Lung (tissue), 12 donors: ENCODE data around the gene RABL2B. TPM values are rescaled to one million over a fixed set of nuclear protein-coding genes. Genes with fewer than 3 reads are reported as not detected.

Experiments
- ATAC-seq: fragments of 200-7000 bp; cut with Tn5 transposase; one replicate; pipeline ENCODE4 v1.9.1; 2020; ENCODE audit warnings: moderate number of reproducible peaks; ENCODE audit not compliant: insufficient read depth, low FRiP score
- DNase-seq, 3 donors: peaks; one replicate each; pipeline ENCODE4 v3.0.0-alpha.2; 2013 to 2017
- H3K27ac ChIP-seq, 2 donors: one replicate each; pipeline ENCODE4 v1.5.1; 2013; ENCODE audit warnings: mild to moderate bottlenecking in 2 of 2, moderate library complexity in 2 of 2, control low read depth in 1 of 2, inconsistent platforms in 1 of 2, low read depth in 1 of 2, low read length in 1 of 2
- H3K27me3 ChIP-seq, 3 donors: one replicate each; pipeline ENCODE4 v1.5.1; 2013; ENCODE audit warnings: low read length in 2 of 3; ENCODE audit not compliant: control insufficient read depth in 3 of 3, insufficient read depth in 3 of 3
- H3K36me3 ChIP-seq, 4 donors: one replicate each; pipeline ENCODE4 v1.5.1; 2013; ENCODE audit warnings: low read length in 4 of 4, mild to moderate bottlenecking in 1 of 4, moderate library complexity in 1 of 4; ENCODE audit not compliant: control insufficient read depth in 4 of 4, insufficient read depth in 4 of 4
- H3K4me1 ChIP-seq, 5 donors: one replicate each; pipeline ENCODE4 v1.5.1; 2013; ENCODE audit warnings: low read length in 5 of 5, mild to moderate bottlenecking in 2 of 5, moderate library complexity in 1 of 5; ENCODE audit not compliant: control insufficient read depth in 5 of 5, insufficient read depth in 5 of 5
- H3K4me3 ChIP-seq: one replicate; pipeline ENCODE4 v1.5.1; 2013; ENCODE audit warnings: mild to moderate bottlenecking, control low read depth, moderate library complexity
- H3K9ac ChIP-seq, 2 donors: one replicate each; pipeline ENCODE4 v1.5.1; 2013; ENCODE audit warnings: low read length in 2 of 2, control low read depth in 1 of 2; ENCODE audit not compliant: insufficient read depth in 1 of 2
- H3K9me3 ChIP-seq, 4 donors: one replicate each; pipeline ENCODE4 v1.5.1; 2013; ENCODE audit warnings: low read length in 3 of 4, mild to moderate bottlenecking in 1 of 4, moderate library complexity in 1 of 4; ENCODE audit not compliant: control insufficient read depth in 4 of 4, insufficient read depth in 3 of 4
- CTCF ChIP-seq: IDR thresholded peaks from 2 replicates; pipeline ENCODE4 v1.5.1; 2012; ENCODE audit warnings: mild to moderate bottlenecking; ENCODE audit errors: control extremely low read depth, extremely low read depth
- WGBS, 2 donors: extraction: QIAGEN DNeasy Blood & Tissue Kit; methylation state at CpG; one replicate each; pipeline ENCODE4 v1.1.7; 2013; 5-methylcytosine and 5-hydroxymethylcytosine counted together
- polyA plus RNA-seq, 2 donors: library from polyadenylated mRNA; stranded (reverse); fragments of 200-250 nt; gene quantifications; one replicate each; pipeline ENCODE4 v1.2.1, GENCODE V29; 2013
- total RNA-seq, 2 donors: library from RNA; depleted of rRNA in 1 of 2; stranded (reverse); fragments of >200 nt in 1 of 2; gene quantifications; one replicate each; pipeline ENCODE4 v1.2.1, GENCODE V29; 2014 to 2021
- donor health status: control.
- donor health status: control.
- donor health status: Bipolar disorder and iron deficiency.
- donor health status: healthy.
- donor health status: DM: yes; HTN: yes; CAD: no.

RABL2B gene
- total and polyA plus RNA-seq, 4 donors, result 25.1 to 53.4 (median 32.5) TPM

- DNase-seq (no peak), ATAC-seq (no peak)
- H3K9me3 ChIP-seq, result no peaks in the 10 kb centered on the region
- peaks cover 0 to 23% (median 8%) of the 10 kb centered on the region in 3 donors for H3K27me3 ChIP-seq
- H3K9ac ChIP-seq, result no peak overlapping the region
- H3K27ac ChIP-seq, result no peak overlapping the region
- WGBS, 2 donors, result 69 to 88% methylated on average over 54 of the region's 54 CpGs
- H3K36me3 ChIP-seq, result peaks cover 0 to 17% (median 2%) of the 10 kb centered on the region in 4 donors
- no peak for TF ChIP-seq CTCF
- H3K4me1 ChIP-seq, result peaks cover 0 to 7% (median 0%) of the 10 kb centered on the region in 5 donors
- no peak overlapping the region for H3K4me3 ChIP-seq
Observed at GRCh38 chr22:50730013-50730891, 53.2 kb downstream of the RABL2B start.

GRCh38 chr22:50729391-50730012 is 53.9 kb downstream of the RABL2B start:
- ATAC-seq (no peak), DNase-seq (no peak)
- Histone ChIP-seq H3K9me3 (no peaks in the 10 kb centered on the region), H3K4me3 (no peak overlapping the region), H3K4me1 (peaks cover 0 to 7% (median 0%) of the 10 kb centered on the region in 5 donors), H3K27me3 (peaks cover 0 to 21% (median 8%) of the 10 kb centered on the region in 3 donors), H3K9ac (no peak overlapping the region), H3K27ac (no peak overlapping the region), H3K36me3 (peaks cover 0 to 21% (median 2%) of the 10 kb centered on the region in 4 donors)
- no peak for TF ChIP-seq CTCF
- 90 to 94% methylated on average over 20 to 21 of the region's 21 CpGs for WGBS, 2 donors

- DNase-seq (no peak), ATAC-seq (no peak)
- peaks cover 0 to 6% (median 0%) of the 10 kb centered on the region in 5 donors for H3K4me1 ChIP-seq
- no peak overlapping the region for H3K4me3 ChIP-seq
- no peaks in the 10 kb centered on the region for H3K9me3 ChIP-seq
- 71 to 91% methylated on average over 2 of the region's 2 CpGs for WGBS, 2 donors
- H3K36me3 ChIP-seq, result peaks cover 0 to 21% (median 3%) of the 10 kb centered on the region in 4 donors
- H3K27me3 ChIP-seq, result peaks cover 0 to 16% (median 4%) of the 10 kb centered on the region in 3 donors
- TF ChIP-seq CTCF, result no peak
- no peak overlapping the region for H3K9ac ChIP-seq
- no peak overlapping the region for H3K27ac ChIP-seq
Observed at GRCh38 chr22:50728523-50728931, 54.9 kb downstream of the RABL2B start.
